GM11168 (cell line): ENCODE data around the gene KBTBD13.
"Not testable (repeated sequence)": the region's sequence is repeated elsewhere in the genome, so short reads cannot be mapped to it uniquely, and the experiment has no call there.

Experiments
- in situ Hi-C: fragments of 300-500 bp; cut with MboI; formaldehyde crosslinking; loops from one replicate; pipeline ENCODE4 v1.12.0; 2022; ENCODE audit warnings: low sequenced_read_pairs; ENCODE audit not compliant: unreplicated experiment

Gene KBTBD13

GRCh38 chr15:65085990-65086679 is 9.6 kb downstream of the KBTBD13 start:
- in situ Hi-C loops = no loop called here

- in situ Hi-C loops = no loop called here
Observed at GRCh38 chr15:65086680-65087111, 10.2 kb downstream of the KBTBD13 start.

GRCh38 chr15:65087411-65087810 is 10.9 kb downstream of the KBTBD13 start:
- in situ Hi-C loops = no loop called here

GRCh38 chr15:65087873-65088642 is 11.5 kb downstream of the KBTBD13 start:
- in situ Hi-C loops = no loop called here

GRCh38 chr15:65088643-65089021 is 12.1 kb downstream of the KBTBD13 start:
- in situ Hi-C loops = no loop called here

GRCh38 chr15:65089206-65089824 is 12.8 kb downstream of the KBTBD13 start:
- in situ Hi-C loops = no loop called here

GRCh38 chr15:65091946-65092770 is 15.6 kb downstream of the KBTBD13 start:
- in situ Hi-C loops = no loop called here

- in situ Hi-C loops = no loop called here
Observed at GRCh38 chr15:65092911-65093792, 16.6 kb downstream of the KBTBD13 start.

GRCh38 chr15:65093793-65094170 is 17.2 kb downstream of the KBTBD13 start:
- in situ Hi-C loops = not testable (repeated sequence)

- in situ Hi-C loops = no loop called here
Observed at GRCh38 chr15:65094294-65094995, 17.9 kb downstream of the KBTBD13 start.

- in situ Hi-C loops = no loop called here
Observed at GRCh38 chr15:65095011-65095746, 18.6 kb downstream of the KBTBD13 start.

GRCh38 chr15:65095747-65096104 is 19.2 kb downstream of the KBTBD13 start:
- in situ Hi-C loops = no loop called here

GRCh38 chr15:65096481-65097385 is 20.2 kb downstream of the KBTBD13 start:
- in situ Hi-C loops = no loop called here

- in situ Hi-C loops = no loop called here
Observed at GRCh38 chr15:65097651-65098263, 21.2 kb downstream of the KBTBD13 start.

GRCh38 chr15:65099336-65099735 is 22.8 kb downstream of the KBTBD13 start:
- in situ Hi-C loops = no loop called here

GRCh38 chr15:65099801-65100200 is 23.3 kb downstream of the KBTBD13 start:
- in situ Hi-C loops = not testable (repeated sequence)

- in situ Hi-C loops = no loop called here
Observed at GRCh38 chr15:65100442-65100841, 23.9 kb downstream of the KBTBD13 start.
